Natural killer cell (primary cell): Measurements from ENCODE around the gene NIPAL1. TPM values are rescaled to one million over a fixed set of nuclear protein-coding genes. Genes with fewer than 3 reads are reported as not detected.

Source experiments
- ATAC-seq, 3 donors: fragments of 150-1000 bp in 2 of 3; fragments of 200-7000 bp in 1 of 3; cut with Tn5 transposase; 1 replicate in 1 of 3; 2 replicates in 2 of 3; pipeline ENCODE4 v1.10.0; 2021; ENCODE audit warnings: mild to moderate bottlenecking in 2 of 3, moderate library complexity in 2 of 3
- DNase-seq, 2 donors: peaks; one replicate each; pipeline versions ENCODE4 v3.0.0 to v3.0.0-alpha.2; 2013 to 2021; ENCODE audit warnings: mixed read lengths in 1 of 2
- H3K27ac ChIP-seq: one replicate; pipeline ENCODE4 v1.5.1; 2013; ENCODE audit warnings: mild to moderate bottlenecking, low read length
- H3K27me3 ChIP-seq: one replicate; pipeline ENCODE4 v1.6.1; 2013; ENCODE audit warnings: low read length; ENCODE audit not compliant: control insufficient read depth, insufficient read depth
- H3K36me3 ChIP-seq: one replicate; pipeline ENCODE4 v1.6.1; 2013; ENCODE audit warnings: low read length; ENCODE audit not compliant: control insufficient read depth, insufficient read depth
- H3K4me1 ChIP-seq: one replicate; pipeline ENCODE4 v1.6.1; 2013; ENCODE audit warnings: low read length; ENCODE audit not compliant: control insufficient read depth, insufficient read depth
- H3K4me3 ChIP-seq: one replicate; pipeline ENCODE4 v1.5.1; 2013; ENCODE audit warnings: low read length
- H3K9me3 ChIP-seq: one replicate; pipeline ENCODE4 v1.6.1; 2013; ENCODE audit warnings: low read length; ENCODE audit not compliant: control insufficient read depth, insufficient read depth
- H3K27ac Mint-ChIP-seq, 2 donors: one replicate each; pipeline ENCODE4 v1.8.0; 2022; ENCODE audit warnings: mild to moderate bottlenecking in 2 of 2, mixed read lengths in 2 of 2, moderate library complexity in 1 of 2
- H3K27me3 Mint-ChIP-seq, 2 donors: one replicate each; pipeline ENCODE4 v1.8.0; 2022; ENCODE audit warnings: low read depth in 2 of 2, mixed read lengths in 2 of 2
- H3K36me3 Mint-ChIP-seq: one replicate; pipeline ENCODE4 v1.8.0; 2022; ENCODE audit warnings: mixed read lengths
- H3K4me1 Mint-ChIP-seq, 2 donors: one replicate each; pipeline ENCODE4 v1.8.0; 2022; ENCODE audit warnings: mixed read lengths in 2 of 2
- H3K4me3 Mint-ChIP-seq: one replicate; pipeline ENCODE4 v1.8.0; 2022; ENCODE audit warnings: mild to moderate bottlenecking, moderate library complexity, mixed read lengths
- H3K9me3 Mint-ChIP-seq, 2 donors: one replicate each; pipeline ENCODE4 v1.8.0; 2022; ENCODE audit warnings: mixed read lengths in 2 of 2
- WGBS: methylation state at CpG from one replicate; pipeline ENCODE4 v1.1.7; 2013; ENCODE audit warnings: missing lambda C conversion rate; ENCODE audit not compliant: insufficient coverage; 5-methylcytosine and 5-hydroxymethylcytosine counted together
- intact Hi-C: fragments of 100-400 bp; cut with micrococcal nuclease; formaldehyde crosslinking; loops from one replicate; pipeline ENCODE4 v1.14.2; 2022
- total RNA-seq, 4 donors: library from RNA; stranded (reverse); fragments of 120-200 nt in 1 of 4; gene quantifications; one replicate each; pipeline versions ENCODE4 v1.2.3 to v1.2.4, GENCODE V29; 2013 to 2022
- TF ChIP-seq, protein P1 (sequence below): fragments of 200-600 bp; IDR thresholded peaks from one replicate; pipeline ENCODE4 v1.8.0; 2022; ENCODE audit warnings: antibody characterized with exemption

NIPAL1 gene
- total RNA-seq, 3 donors from 2014 or later (not counting 1 experiment from before 2014, with no cell fraction given), result 1.4 TPM; not detected in 2

DNA sequence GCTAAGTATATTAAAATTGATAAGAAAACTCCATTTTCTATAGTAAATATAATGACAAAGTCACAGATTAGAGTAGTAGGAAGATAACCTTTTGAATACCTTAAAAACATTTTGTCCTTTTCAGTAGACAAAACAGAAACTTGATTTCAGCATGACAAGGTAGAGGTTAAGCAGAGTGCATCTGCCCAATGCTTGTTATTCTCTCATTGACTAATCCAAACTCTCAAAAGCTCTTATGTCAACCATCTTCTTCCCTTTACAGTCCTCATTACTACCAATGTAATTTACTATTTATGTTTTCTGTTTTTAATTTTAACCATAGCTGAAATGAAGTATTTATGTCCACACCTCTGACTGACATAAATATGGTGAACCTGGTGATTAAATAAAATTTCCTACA is 11.1 kb downstream of the NIPAL1 start:
- no peak overlapping the region for H3K4me3 Mint-ChIP-seq
- ATAC-seq (no peak), DNase-seq (no peak)
- peaks cover 6 to 9% of the 10 kb centered on the region in 2 donors for H3K4me1 Mint-ChIP-seq
- Histone ChIP-seq H3K4me3 (no peak overlapping the region), H3K9me3 (no peaks in the 10 kb centered on the region), H3K4me1 (no peaks in the 10 kb centered on the region), H3K27ac (no peak overlapping the region), H3K27me3 (no peaks in the 10 kb centered on the region), H3K36me3 (no peaks in the 10 kb centered on the region)
- TF ChIP-seq, protein P1, sequence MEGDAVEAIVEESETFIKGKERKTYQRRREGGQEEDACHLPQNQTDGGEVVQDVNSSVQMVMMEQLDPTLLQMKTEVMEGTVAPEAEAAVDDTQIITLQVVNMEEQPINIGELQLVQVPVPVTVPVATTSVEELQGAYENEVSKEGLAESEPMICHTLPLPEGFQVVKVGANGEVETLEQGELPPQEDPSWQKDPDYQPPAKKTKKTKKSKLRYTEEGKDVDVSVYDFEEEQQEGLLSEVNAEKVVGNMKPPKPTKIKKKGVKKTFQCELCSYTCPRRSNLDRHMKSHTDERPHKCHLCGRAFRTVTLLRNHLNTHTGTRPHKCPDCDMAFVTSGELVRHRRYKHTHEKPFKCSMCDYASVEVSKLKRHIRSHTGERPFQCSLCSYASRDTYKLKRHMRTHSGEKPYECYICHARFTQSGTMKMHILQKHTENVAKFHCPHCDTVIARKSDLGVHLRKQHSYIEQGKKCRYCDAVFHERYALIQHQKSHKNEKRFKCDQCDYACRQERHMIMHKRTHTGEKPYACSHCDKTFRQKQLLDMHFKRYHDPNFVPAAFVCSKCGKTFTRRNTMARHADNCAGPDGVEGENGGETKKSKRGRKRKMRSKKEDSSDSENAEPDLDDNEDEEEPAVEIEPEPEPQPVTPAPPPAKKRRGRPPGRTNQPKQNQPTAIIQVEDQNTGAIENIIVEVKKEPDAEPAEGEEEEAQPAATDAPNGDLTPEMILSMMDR, result no peak
- H3K27ac Mint-ChIP-seq, result no peak overlapping the region
- H3K9me3 Mint-ChIP-seq, result no peaks in the 10 kb centered on the region
- no peaks in the 10 kb centered on the region for H3K36me3 Mint-ChIP-seq
- peaks cover 11 to 15% of the 10 kb centered on the region in 2 donors for H3K27me3 Mint-ChIP-seq
- intact Hi-C loops, result no loop called here

DNA sequence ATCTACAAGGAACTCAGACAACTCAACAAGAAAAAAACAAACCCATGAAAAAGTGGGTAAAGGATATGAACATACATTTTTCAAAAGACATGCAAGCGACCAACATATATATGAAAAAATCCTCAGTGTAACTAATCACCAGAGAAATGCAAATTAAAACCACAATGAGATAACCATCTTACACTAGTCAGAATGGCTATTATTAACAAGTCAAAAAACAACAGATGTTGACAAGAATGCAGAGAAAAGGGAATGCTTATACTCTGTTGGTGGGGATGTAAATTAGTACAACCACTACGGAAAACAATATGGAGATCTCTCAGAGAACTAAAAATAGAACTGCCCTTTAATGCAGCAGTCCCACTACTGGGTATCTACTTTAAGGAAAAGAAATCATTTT is 12.1 kb downstream of the NIPAL1 start:
- Mint-ChIP-seq H3K4me1 (peaks cover 8 to 11% of the 10 kb centered on the region in 2 donors), H3K9me3 (no peaks in the 10 kb centered on the region), H3K36me3 (no peaks in the 10 kb centered on the region), H3K27me3 (peaks cover 11 to 16% of the 10 kb centered on the region in 2 donors), H3K27ac (no peak overlapping the region), H3K4me3 (no peak overlapping the region)
- no peaks in the 10 kb centered on the region for H3K27me3 ChIP-seq
- TF ChIP-seq, protein P1, result no peak
- WGBS, result 56% methylated on average over 2 of the region's 2 CpGs
- H3K36me3 ChIP-seq, result no peaks in the 10 kb centered on the region
- no peaks in the 10 kb centered on the region for H3K4me1 ChIP-seq
- no peak overlapping the region for H3K27ac ChIP-seq
- no peak for DNase-seq
- no peak for ATAC-seq
- no peak overlapping the region for H3K4me3 ChIP-seq
- no peaks in the 10 kb centered on the region for H3K9me3 ChIP-seq
- intact Hi-C loops, result no loop called here

DNA sequence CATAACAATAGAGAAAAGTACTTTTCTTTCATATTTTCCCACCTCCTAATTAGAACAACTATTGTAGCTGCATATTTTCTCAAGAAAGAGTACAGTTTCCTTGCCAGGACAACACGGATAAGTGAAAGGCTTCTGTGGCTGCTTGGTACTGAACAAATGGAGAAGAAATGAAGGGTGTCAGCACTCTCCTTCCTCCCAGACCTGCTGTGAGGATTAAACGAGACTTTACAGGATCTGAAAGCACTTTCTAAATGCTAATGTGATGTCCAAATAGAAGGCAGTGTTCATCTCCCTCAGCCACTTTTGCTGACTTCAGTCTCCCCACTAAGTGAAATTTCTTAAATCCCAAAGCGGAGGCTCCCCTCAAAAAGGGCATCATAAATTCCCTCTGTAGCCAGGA is 13.9 kb downstream of the NIPAL1 start:
- WGBS, result 85% methylated on average over 3 of the region's 3 CpGs
- H3K4me3 Mint-ChIP-seq, result no peak overlapping the region
- H3K27ac Mint-ChIP-seq, result no peak overlapping the region
- Histone ChIP-seq H3K27ac (no peak overlapping the region), H3K9me3 (no peaks in the 10 kb centered on the region), H3K4me1 (peaks cover 5% of the 10 kb centered on the region), H3K36me3 (no peaks in the 10 kb centered on the region), H3K27me3 (no peaks in the 10 kb centered on the region), H3K4me3 (no peak overlapping the region)
- H3K27me3 Mint-ChIP-seq, result peaks cover 11 to 15% of the 10 kb centered on the region in 2 donors
- no peak for ATAC-seq
- DNase-seq, result no peak
- peaks cover 13 to 15% of the 10 kb centered on the region in 2 donors for H3K4me1 Mint-ChIP-seq
- no peaks in the 10 kb centered on the region for H3K9me3 Mint-ChIP-seq
- intact Hi-C loops, result no loop called here
- no peaks in the 10 kb centered on the region for H3K36me3 Mint-ChIP-seq
- TF ChIP-seq, protein P1, result no peak

DNA sequence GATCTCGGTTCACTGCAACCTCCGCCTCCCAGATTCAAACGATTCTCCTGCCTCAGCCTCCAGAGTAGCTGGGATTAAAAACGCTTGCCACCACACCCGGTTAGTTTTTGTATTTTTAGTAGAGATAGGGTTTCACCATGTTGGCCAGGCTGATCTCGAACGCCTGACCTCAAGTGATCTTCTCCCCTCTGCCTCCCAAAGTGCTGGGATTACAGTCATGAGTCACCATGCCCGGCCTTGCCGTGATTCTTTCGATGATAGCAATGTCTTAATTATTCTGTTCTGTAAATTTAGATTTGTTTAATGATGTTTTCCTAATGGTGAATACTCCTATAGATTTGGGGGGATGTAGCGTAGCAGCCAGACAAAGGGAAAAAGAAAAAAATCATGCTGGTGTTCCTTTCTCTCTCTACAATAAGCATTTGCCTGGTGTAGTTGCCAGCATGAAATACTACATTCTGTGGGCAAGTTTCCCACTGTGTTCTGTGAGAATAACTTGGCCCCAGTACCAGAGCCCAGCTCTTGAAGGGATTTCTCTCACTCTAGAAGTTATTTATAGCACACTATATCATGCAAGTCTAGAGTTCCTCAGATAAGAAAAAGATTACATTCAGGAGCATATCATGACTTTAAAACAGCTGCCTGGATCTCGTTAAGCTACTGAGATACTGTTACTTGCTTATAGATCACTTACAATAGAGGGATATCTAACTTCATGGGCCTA is 15.4 kb downstream of the NIPAL1 start:
- H3K27ac Mint-ChIP-seq, result no peak overlapping the region
- no peak overlapping the region for H3K27ac ChIP-seq
- peaks cover 13 to 15% of the 10 kb centered on the region in 2 donors for H3K4me1 Mint-ChIP-seq
- no peak overlapping the region for H3K4me3 Mint-ChIP-seq
- H3K27me3 Mint-ChIP-seq, result peaks cover 11 to 17% of the 10 kb centered on the region in 2 donors
- H3K36me3 ChIP-seq, result no peaks in the 10 kb centered on the region
- H3K4me3 ChIP-seq, result no peak overlapping the region
- H3K9me3 ChIP-seq, result no peaks in the 10 kb centered on the region
- intact Hi-C loops, result no loop called here
- H3K27me3 ChIP-seq, result no peaks in the 10 kb centered on the region
- no peaks in the 10 kb centered on the region for H3K9me3 Mint-ChIP-seq
- ATAC-seq (no peak), DNase-seq (no peak)
- WGBS, result 91% methylated on average over 11 of the region's 12 CpGs
- H3K36me3 Mint-ChIP-seq, result no peaks in the 10 kb centered on the region
- TF ChIP-seq, protein P1, result no peak
- peaks cover 8% of the 10 kb centered on the region for H3K4me1 ChIP-seq
